ENCODE data around the gene MTRR.

DNA sequence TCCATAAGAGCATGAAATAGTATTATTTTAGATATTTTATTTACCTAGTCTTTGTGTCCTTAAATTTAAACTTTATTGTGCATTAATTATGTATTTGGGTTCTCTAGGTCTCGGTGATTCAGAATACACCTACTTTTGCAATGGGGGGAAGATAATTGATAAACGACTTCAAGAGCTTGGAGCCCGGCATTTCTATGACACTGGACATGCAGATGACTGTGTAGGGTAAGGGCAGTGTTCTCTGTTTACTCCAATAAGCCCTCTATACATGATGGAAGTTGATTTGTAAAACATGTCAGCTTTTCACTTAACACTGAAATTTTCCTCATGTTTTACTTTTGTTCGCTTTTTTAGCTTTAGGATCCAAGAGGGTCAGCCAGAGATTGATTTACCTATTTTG lies 6.2 kb downstream of the MTRR start:
- no peak for TF ChIP-seq CTCF (IDR thresholded peaks at IDR 0.05)
- TF ChIP-seq REST (IDR thresholded peaks at IDR 0.05; ENCODE audit: insufficient read depth in 1 of 2, low read depth in 2 of 2, low read length in 1 of 2), result no peak
- no peak for TF ChIP-seq SIN3A (IDR thresholded peaks at IDR 0.05; ENCODE audit: borderline replicate concordance, insufficient read depth, low read depth, low read length)
- TF ChIP-seq POLR2AphosphoS5 (IDR thresholded peaks at IDR 0.05; ENCODE audit: low read depth, low read length), result no peak
